ENCODE data around the gene CD82.

- TF ChIP-seq CTCF (conservative IDR thresholded peaks at IDR 0.05; ENCODE audit: low read depth, low read length) = no peak
- no peak for TF ChIP-seq EZH2 (IDR thresholded peaks at IDR 0.05; ENCODE audit: borderline replicate concordance, low read depth, low read length, poor library complexity, severe bottlenecking)
These were observed 10.2 kb upstream of the CD82 start for GRCh38 chr11:44555031-44555800.

Data from A673 (cell line).